CD4-positive, alpha-beta T cell treated with Interleukin-10 for 1 hour (primary cell): Measurements from ENCODE around the gene PLPP4.
"Not testable (repeated sequence)": the region's sequence is repeated elsewhere in the genome, so short reads cannot be mapped to it uniquely, and the experiment has no call there.

ENCODE experiments used
- DNase-seq: peaks from one replicate; pipeline ENCODE4 v3.0.0-alpha.2; 2020

The PLPP4 gene

GRCh38 chr10:120492346-120492745, 35.3 kb downstream of the PLPP4 start:
- no peak for DNase-seq

- DNase-seq = no peak
These were observed 36.6 kb downstream of the PLPP4 start for GRCh38 chr10:120493411-120494312.

- no peak for DNase-seq
These were observed 37.3 kb downstream of the PLPP4 start for GRCh38 chr10:120494313-120494710.

- no peak for DNase-seq
These were observed 38.4 kb downstream of the PLPP4 start for GRCh38 chr10:120495226-120496009.

- DNase-seq = no peak
These were observed 42.9 kb downstream of the PLPP4 start for GRCh38 chr10:120499883-120500282.

- no peak for DNase-seq
These were observed 46.7 kb downstream of the PLPP4 start for GRCh38 chr10:120503689-120504088.

- DNase-seq = not testable (repeated sequence)
These were observed 47.2 kb downstream of the PLPP4 start for GRCh38 chr10:120504227-120504626.

GRCh38 chr10:120505056-120505455, 48.0 kb downstream of the PLPP4 start:
- no peak for DNase-seq

DNA sequence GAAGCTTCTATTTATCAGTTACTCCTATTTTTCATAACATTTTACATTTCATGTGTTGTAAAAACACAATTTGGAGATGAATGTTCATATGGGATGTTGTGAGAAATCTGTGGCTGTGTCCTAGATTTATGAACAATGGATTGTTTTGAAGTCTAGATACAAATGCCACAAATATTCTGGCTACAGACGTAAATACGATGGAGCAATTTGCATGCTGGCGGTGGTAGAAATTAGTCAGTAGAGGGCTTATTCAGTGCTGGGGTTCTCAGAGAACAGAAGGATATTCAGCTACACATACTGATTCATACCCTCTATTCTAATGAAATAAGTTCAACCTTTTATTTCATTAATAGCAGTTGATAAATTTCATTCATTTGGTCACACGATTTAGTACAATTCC, 48.8 kb downstream of the PLPP4 start:
- no peak for DNase-seq

GRCh38 chr10:120506674-120507073, 49.6 kb downstream of the PLPP4 start:
- DNase-seq = no peak

DNA sequence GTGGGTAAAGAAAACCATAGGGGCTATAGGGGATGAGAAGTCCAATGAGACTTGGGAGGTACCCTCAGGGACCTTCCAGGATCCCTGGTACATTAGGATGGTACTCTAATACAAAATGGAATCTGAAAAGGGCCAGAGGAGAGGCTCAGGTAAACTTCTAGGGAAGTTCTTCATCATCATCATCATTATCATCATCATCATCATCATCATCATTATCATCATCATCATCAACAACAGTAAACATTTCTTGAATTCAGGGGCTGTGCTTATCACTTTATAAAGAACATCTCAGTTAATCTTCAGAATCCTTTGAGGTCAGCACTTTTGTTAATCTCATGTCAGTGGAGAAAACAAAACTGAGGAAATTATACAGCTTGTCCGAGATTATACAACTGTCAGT, 50.1 kb downstream of the PLPP4 start:
- no peak for DNase-seq

DNA sequence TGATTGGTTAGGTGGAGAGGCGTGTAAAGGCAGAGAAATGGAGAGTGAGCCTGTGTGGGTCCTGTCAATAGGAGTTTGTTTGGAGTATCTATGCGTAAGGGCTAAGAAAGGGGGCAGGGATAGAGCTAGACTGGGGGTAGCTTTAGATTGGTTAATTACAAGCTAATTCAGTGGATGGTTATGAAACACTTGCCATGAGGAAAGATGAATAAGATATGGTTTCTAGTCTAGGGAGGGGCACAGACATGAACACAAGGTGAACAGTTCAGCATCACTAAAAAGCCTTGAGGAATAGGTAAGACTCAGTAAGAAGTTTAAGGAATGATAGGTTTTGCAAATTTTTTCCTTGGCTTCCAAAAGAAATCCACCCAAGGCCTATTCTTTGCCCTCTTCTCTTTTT, 50.6 kb downstream of the PLPP4 start:
- DNase-seq = no peak

- no peak for DNase-seq
These were observed 51.4 kb downstream of the PLPP4 start for GRCh38 chr10:120508393-120508792.

DNA sequence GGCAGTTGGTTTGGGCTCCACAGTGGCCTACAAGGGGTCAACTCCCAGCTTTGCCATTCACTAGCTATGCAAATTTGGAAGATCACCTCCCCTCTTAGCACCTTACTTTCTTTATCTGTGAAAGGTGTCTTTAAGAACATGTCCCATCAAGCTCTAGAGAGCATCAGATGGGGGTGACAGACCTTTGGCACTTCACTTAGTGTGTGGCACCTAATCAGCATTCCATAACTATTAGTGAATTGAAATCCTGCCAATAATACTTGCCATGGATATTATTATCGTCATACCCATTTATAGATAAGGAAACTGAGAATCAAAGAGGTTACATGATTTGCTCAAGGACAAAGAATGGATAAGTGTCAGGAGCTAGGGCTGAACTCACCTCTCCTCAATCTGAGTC, 51.9 kb downstream of the PLPP4 start:
- no peak for DNase-seq

GRCh38 chr10:120511165-120511564, 54.1 kb downstream of the PLPP4 start:
- DNase-seq = no peak

DNA sequence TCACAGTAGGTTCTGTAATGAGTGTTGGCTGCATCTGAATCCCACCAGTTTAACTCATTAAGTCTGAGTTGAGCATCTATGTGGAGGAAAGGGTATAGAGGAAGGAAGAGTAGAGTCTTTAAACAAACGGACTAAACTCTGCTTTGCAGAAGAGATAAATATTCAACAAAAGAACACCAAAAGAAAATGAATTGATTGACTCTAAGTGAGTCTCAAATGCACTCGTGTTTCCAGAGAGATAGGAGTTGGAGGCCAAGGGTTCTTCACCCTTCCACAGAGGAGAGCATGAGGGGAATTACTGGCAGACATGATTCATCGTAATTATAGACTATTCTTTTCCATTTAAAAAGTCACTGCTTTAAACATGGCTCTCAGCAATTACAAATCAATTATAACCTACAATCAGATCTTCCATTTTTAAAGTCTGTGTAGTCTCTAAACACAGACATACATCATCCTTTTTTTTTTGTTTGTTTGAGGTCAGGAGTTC, 56.3 kb downstream of the PLPP4 start:
- no peak for DNase-seq

DNA sequence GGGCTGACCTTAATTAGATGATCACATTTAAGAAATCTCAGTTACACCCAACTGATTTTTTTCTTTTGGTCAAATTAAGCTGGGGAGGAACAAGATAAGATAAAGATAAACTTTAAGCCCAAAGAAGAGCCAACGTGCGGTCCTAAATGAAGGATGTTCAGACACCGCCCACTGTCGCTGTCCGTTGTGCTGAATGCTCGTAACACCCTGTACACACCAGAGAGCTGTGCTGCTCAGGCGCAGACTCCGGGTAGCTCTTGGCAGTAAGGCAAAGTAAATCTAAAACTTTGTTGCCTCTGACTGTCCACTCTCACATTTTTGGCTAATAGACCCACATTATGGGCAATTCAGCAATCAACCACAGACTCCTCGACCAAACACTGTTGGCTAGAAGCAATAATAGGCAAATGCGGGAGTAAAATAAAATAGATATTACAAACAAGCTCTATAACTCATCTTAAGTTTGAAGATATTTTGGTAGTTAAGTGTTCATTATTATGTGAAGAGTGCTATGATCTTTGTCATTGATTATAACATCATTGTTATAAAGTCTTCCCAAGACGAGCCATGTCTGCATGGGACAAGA, 57.1 kb downstream of the PLPP4 start:
- no peak for DNase-seq

- no peak for DNase-seq
These were observed 57.9 kb downstream of the PLPP4 start for GRCh38 chr10:120514959-120515358.

DNA sequence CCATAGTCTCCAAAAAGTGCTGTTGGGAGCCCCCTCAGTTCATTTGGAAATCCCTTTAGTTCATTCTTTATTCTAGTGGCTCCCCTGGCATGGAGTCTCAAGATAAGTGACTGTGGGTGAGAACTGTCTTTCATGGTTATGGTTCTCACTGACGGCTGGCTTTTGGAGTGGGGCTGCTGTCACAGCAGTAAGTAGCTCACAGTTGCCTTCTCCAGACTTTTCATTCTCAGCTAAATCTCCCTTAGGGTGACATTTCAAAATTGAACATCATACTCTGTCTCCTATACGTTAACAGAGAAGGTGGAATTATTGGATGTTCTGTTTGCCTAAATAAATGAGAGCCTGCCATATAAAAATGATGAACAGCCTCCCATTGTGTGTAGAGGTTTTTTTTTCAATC, 58.7 kb downstream of the PLPP4 start:
- no peak for DNase-seq

- no peak for DNase-seq
These were observed 59.4 kb downstream of the PLPP4 start for GRCh38 chr10:120516426-120516825.

DNA sequence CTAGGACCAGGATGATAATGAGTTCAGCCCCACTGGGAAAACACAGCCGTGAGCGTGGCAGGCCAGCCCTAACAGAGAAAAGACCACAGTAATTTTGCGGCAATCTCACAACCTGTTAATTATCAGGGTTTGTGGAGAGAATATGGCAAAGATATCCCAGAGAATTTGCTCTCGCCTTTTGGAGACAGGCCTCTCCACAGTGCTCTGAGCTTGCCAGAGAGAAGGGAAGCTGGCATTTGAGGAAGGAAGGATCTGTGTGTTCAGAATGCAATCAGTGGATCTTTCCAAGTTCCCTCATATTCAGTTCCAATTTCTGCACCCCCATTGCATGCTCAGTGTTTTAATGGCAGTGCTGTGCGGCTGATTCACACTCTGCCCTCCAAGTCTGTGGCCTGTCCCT, 60.2 kb downstream of the PLPP4 start:
- no peak for DNase-seq

DNA sequence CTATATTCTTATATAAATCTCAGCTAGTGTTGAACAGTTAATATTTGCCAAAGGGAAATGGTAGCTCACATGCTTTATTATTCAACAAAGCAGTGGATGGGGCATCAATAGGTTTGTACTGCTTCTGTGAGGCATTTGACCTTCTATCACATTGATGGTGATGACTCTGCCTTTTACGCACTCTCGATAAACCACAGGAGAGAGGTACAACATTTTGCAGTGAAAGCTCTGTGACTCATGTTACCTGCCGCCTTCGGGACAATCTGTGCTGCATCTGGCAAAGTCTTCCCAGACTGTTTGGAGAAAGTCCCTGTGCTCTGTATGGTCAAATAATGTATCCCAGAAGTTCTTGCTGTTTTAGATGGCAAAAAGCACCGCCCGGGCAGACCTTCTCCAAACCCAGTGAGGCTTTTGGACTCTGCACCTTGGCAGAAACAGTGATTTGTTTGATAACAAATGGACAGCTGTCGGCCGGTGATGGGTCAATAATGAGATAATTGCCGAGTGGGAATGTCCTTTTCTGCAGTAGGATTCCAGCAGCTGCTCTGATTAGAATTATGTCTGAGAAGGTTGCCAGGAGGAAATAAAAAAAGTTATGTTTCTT, 61.0 kb downstream of the PLPP4 start:
- no peak for DNase-seq

GRCh38 chr10:120521880-120522279, 64.9 kb downstream of the PLPP4 start:
- DNase-seq = no peak
